ENCODE results near the gene LYZL6.
"Not testable (repeated sequence)": the region's sequence is repeated elsewhere in the genome, so short reads cannot be mapped to it uniquely, and the experiment has no call there.

Gene LYZL6

GRCh38 chr17:35944151-35944550, 638 bp upstream of the LYZL6 start:
- no peak for DNase-seq

DNA sequence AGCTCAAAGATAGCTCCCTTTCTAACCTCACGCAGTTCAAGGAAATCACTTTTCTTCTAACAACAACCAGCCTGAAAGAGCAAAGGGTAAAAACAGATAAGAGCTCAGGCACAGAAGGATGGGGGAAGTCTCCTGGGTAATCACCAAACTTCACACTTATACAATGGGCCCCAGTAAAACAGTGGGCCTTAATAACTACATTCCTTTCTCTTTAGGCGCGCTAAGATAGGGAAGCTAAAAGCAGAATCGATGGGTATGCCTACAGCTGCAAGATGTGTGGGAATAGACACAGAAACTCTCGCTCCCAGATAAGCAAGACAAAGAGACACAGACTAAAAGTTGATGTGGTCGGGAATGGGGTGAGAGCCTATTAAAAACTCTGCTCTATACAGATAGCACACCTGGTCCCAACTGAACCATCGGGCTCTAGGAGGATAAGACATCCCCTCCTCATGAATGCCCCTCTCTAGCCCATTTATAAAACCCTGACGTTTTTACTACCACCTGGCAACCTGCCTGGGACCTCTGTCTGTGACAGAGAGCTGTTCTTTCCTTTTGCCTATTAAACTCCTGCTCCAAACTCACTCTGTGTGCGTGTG, 826 bp downstream of the LYZL6 start:
- DNase-seq: no peak

GRCh38 chr17:35938492-35938891, 5.0 kb downstream of the LYZL6 start:
- not testable (repeated sequence) for DNase-seq

DNA sequence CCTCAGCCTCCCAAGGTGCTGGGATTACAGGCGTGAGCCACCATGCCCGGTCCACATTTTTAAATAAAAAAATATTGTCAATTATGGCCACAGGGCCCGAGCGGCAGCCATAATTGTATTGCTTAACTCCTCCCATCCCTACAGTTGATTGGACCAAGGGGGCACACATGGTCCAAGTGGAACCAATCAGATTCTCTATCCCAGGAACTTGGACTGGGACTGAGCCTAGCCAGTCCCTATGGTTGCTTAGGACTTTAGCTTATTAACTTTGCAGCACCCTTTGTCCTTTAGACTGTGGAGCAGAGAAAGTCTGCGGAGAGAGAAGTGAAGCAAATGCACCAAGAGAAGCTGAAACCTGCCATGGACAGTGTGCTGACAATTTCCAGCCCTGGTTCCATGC, 7.5 kb downstream of the LYZL6 start:
- DNase-seq: no peak

DNA sequence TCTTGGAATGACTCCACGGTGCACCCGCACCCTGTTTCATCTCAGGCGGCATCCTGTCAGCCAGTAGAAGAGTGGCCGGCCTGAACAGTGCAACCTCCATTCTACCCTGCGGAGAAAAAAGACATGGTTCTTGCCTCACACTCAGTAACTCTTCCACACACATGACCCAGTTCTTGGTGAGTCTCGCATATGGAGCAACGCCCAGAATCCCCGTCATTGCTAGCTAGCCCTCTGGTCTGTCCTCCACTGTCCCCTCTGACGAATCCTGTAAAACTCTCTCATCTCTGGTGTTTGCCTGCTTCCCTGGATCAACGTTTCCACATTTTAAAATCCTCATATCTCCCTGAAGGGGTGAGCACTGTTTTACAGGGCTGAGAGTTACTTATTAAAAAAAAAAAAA, 8.8 kb downstream of the LYZL6 start:
- DNase-seq: no peak

DNA sequence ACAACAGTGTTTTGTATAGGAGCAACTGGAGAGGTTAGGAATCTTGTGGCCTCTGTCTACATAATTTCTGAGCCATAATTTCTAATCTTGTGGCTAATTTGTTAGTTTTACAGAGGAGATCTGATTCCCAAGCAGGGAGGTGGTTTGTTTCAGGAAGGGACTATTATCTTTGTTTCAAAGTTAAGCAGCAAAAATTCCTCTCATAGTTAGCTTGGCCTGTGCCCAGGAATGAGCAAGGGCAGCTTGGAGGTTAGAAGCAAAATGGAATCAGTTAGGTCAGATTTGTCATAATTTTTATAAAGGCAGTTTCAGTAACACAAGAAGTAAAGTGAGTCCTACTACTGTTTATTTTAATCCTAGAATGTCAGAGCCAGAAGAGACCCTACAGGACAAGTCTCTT, 10.9 kb downstream of the LYZL6 start:
- DNase-seq: no peak

GRCh38 chr17:35931794-35932425, 11.6 kb downstream of the LYZL6 start:
- no peak for DNase-seq

- DNase-seq: peak; percentile 60
Observed at GRCh38 chr17:35930211-35931065, 13.1 kb downstream of the LYZL6 start, which contains the start of gene RDM1. Gene RDM1 (minus strand): TSS chr17:35930773. CDS start chr17:35930727, 46 bp downstream.

GRCh38 chr17:35927714-35928113, 15.8 kb downstream of the LYZL6 start:
- no peak for DNase-seq

DNA sequence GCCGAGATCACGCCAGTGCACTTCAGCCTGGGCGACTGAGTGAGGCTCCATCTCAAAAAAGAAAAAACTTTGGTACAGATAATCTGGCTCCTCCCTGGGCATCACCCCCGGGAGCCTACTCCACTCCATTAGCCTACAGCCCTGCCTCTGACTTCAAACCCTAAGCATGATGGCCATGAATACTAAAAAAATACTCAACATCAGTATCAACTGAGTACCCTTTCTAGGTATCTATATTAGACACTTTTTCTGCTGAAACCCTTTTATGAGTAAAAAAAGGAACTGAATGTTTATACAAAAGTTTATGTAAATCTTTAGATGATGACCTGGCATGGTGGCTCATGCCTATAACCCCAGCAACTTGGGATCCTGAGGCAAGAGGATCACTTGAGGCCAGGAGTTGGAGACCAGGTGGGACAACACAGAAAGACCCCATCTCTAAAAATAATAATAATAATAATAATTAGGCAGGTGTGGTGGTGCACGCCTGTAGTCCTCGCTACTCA, 19.9 kb downstream of the LYZL6 start:
- DNase-seq: no peak

- DNase-seq: no peak
Observed at GRCh38 chr17:35920229-35920628, 23.3 kb downstream of the LYZL6 start.

DNA sequence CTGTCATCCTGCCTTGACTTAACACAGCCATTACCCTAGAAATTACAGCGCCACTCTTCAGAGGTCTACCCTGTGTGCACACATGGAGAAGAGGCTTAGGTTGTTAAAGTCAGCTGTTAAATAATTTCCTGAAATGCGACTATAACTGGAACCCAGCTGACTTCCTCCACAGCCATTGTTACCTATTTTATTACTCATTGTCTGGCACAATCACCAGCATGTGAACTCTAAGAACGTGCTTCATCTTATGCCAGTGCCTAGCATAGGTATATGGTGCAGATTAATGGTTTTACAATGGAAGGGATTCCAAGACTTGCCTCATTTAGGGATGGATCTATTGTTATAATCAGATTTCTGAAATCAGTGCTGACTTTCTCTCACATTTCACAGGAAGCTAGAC, 24.8 kb downstream of the LYZL6 start:
- DNase-seq: no peak

- DNase-seq: no peak
Observed at GRCh38 chr17:35917519-35918213, 25.8 kb downstream of the LYZL6 start.

DNA sequence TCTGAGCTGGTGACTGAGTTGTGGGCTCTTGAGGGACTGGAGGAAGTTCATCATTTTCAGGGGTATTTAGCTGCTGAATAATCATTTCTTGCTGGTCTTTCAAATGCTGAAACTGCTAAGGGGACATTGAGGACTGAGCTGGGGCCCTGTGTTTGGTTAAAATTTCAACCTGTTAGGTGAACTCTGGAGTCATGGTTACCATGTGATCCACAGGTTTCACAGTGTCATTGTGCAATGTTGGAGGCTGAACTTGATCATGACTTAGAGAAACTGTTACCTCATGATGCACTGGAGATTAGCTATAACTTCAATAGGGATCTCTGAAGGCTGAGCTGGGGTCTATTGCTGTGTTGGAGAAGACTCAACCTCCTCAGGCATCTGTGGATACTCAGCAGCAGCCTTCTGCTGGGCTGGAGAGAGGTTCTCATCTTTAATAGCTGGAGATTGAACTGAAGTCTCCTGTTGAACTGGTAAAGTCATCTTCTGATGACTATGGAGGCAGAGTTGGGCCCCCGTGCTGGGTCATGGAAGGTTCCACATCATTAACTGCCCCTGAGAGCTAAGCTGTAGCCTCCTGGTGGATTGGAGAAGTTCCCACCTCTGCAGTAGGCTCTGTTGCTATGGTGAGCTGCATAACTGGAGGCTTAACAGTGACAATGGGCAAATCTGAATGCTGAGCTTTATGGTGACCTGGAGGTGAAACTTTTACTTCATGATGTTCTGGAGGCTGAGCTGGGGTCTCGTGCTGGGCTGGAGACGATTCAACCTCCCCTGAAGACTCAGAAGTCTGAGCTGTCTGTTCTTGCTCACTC, 28.2 kb downstream of the LYZL6 start:
- DNase-seq: no peak

DNA sequence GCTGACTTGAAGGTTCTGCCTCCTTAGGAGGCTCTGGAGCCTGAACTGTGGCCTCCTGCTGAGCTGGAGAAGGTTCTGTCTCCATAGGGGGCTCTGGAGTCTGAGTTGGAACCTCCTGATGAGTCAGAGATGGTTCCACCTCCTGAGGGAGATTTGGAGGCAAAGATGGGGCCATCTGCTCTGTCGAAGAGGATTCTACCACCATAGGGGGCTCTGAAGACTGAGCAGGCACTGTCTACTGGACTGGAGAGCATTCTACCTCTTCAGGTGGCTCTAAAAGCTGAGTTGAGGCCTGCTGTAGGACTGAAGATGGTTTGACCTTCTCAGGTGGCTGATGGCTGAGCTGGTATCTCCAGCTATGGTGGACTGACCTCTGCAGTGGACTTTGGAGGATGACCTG, 29.2 kb downstream of the LYZL6 start:
- no peak for DNase-seq

DNA sequence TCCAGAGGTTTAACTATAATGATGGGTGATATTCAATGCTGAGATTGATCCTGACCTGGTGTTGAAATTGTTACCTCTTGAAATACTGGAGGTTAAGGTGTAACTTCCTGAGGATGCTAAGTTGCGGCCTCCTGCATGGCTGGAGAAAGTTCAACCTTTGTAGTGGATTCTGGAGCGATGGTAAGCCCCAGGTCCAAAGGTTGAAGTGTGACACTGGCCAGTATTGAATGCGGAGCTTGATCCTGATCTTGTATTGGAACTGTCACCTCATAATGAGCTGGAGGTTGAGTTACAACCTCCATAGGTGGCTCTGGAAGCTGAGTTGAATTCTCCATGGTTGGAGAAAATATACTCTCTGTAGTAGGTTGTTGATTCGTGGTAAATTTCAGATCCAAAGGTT, 29.9 kb downstream of the LYZL6 start:
- no peak for DNase-seq

GRCh38 chr17:35912942-35913341, 30.6 kb downstream of the LYZL6 start:
- DNase-seq: no peak

GRCh38 chr17:35912339-35912912, 31.1 kb downstream of the LYZL6 start:
- no peak for DNase-seq

- no peak for DNase-seq
Observed at GRCh38 chr17:35909408-35909807, 34.1 kb downstream of the LYZL6 start.

GRCh38 chr17:35907691-35908090, 35.8 kb downstream of the LYZL6 start:
- no peak for DNase-seq

- DNase-seq: no peak
Observed at GRCh38 chr17:35906926-35907637, 36.4 kb downstream of the LYZL6 start.

Measured in NCI-H1048 (cell line).